PFSK-1 (cell line): ENCODE results near the gene PHACTR3.

Experiments used
- POLR2AphosphoS5 ChIP-seq: IDR thresholded peaks from 2 replicates; pipeline ENCODE4 v1.6.1; 2012; ENCODE audit warnings: low read depth, mild to moderate bottlenecking, control low read depth, low read length, moderate library complexity
- REST ChIP-seq, 2 experiments: IDR thresholded peaks; 2 replicates each; pipeline versions ENCODE4 v1.6.1 to v1.8.0; 2011 to 2012; ENCODE audit warnings: low read depth in 2 of 2, low read length in 2 of 2, control low read depth in 1 of 2, inconsistent platforms in 1 of 2, mild to moderate bottlenecking in 1 of 2, moderate library complexity in 1 of 2; ENCODE audit not compliant: insufficient read depth in 1 of 2
- SIN3A ChIP-seq: IDR thresholded peaks from 2 replicates; pipeline ENCODE4 v1.6.1; 2012; ENCODE audit warnings: mild to moderate bottlenecking, low read length, moderate library complexity, borderline replicate concordance; ENCODE audit not compliant: insufficient read depth
- TAF1 ChIP-seq: IDR thresholded peaks from 2 replicates; pipeline ENCODE4 v1.6.1; 2012; ENCODE audit warnings: low read length, control low read depth, borderline replicate concordance; ENCODE audit not compliant: insufficient read depth

GRCh38 chr20:59725476-59726280 lies 121.3 kb downstream of the PHACTR3 start:
- no peak for TF ChIP-seq POLR2AphosphoS5
- no peak for TF ChIP-seq SIN3A
- no peak for TF ChIP-seq TAF1
- TF ChIP-seq REST (IDR thresholded peaks at IDR 0.05; ENCODE audit: insufficient read depth in 1 of 2, low read depth in 2 of 2, low read length in 2 of 2), result no peak
